ENCODE data around the gene TNFRSF17.
"Not testable (repeated sequence)": the region's sequence is repeated elsewhere in the genome, so short reads cannot be mapped to it uniquely, and the experiment has no call there.

The TNFRSF17 gene

GRCh38 chr16:11950388-11950787, 14.6 kb upstream of the TNFRSF17 start:
- DNase-seq (ENCODE audit: insufficient read length, low spot score): no peak
- no peak for FAIRE-seq
- TF ChIP-seq POU2F2 (IDR thresholded peaks at IDR 0.05; ENCODE audit: low read depth, low read length) (no peak), TAF1 (IDR thresholded peaks at IDR 0.05; ENCODE audit: low read depth, low read length) (no peak), POLR2A (IDR thresholded peaks at IDR 0.05; ENCODE audit: low read depth, low read length) (no peak), PAX5 (IDR thresholded peaks at IDR 0.05; ENCODE audit: insufficient read depth, low read length, severe bottlenecking) (no peak), POLR2AphosphoS5 (IDR thresholded peaks at IDR 0.05; ENCODE audit: low read depth, low read length) (no peak), SPI1 (IDR thresholded peaks at IDR 0.05; ENCODE audit: low read depth, low read length) (no peak)

- not testable (repeated sequence) for FAIRE-seq; DNase-seq (ENCODE audit: insufficient read length, low spot score)
Observed at GRCh38 chr16:11953576-11953975, 11.4 kb upstream of the TNFRSF17 start.

- FAIRE-seq (no peak), DNase-seq (ENCODE audit: insufficient read length, low spot score) (no peak)
- TF ChIP-seq POLR2AphosphoS5 (IDR thresholded peaks at IDR 0.05; ENCODE audit: low read depth, low read length): no peak
- TF ChIP-seq POU2F2 (IDR thresholded peaks at IDR 0.05; ENCODE audit: low read depth, low read length): no peak
- no peak for TF ChIP-seq SPI1 (IDR thresholded peaks at IDR 0.05; ENCODE audit: low read depth, low read length)
- no peak for TF ChIP-seq POLR2A (IDR thresholded peaks at IDR 0.05; ENCODE audit: low read depth, low read length)
- no peak for TF ChIP-seq PAX5 (IDR thresholded peaks at IDR 0.05; ENCODE audit: insufficient read depth, low read length, severe bottlenecking)
Observed at GRCh38 chr16:11955713-11956123, 9.3 kb upstream of the TNFRSF17 start.

- FAIRE-seq (no peak), DNase-seq (ENCODE audit: insufficient read length, low spot score) (no peak)
- TF ChIP-seq POLR2A (IDR thresholded peaks at IDR 0.05; ENCODE audit: low read depth, low read length): no peak
Observed at GRCh38 chr16:11956558-11956957, 8.5 kb upstream of the TNFRSF17 start.

DNA sequence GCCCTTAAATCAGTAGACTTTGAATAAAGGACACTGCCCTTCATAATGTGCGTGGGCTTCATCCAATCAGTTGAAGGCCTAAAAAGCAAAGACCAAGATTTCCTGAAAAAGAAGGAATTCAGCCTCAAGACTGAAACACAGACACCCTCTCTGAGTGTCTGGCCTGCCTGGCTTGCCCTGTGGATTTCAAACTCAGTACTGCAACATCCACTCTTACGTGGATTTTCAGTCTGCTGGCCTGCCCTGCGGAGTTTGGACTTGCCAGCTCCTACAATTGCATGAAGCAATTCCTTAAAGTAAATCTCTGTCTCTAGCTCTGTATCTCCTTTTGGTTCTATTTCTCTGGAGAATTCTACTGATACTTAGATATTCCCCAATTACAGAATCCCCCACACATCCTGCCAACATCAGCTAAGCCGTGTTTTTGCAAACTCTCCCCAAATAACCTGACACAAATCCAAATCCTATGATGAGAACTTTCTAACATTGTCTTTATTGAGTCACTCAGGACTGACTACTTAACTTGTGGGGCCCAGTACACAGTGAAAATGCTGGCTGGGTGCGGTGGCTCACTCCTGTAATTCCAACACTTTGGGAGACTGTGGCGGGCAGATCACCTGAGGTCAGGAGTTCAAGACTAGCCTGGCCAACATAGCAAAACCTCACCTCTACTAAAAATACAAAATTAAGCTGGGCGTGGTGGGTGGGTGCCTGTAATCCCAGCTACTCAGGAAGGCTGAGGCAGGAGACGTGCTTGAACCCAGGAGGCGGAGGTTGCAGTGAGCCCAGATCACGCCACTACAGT, 7.2 kb upstream of the TNFRSF17 start:
- no peak for DNase-seq (ENCODE audit: insufficient read length, low spot score)
- FAIRE-seq: no peak
- TF ChIP-seq PAX5 (IDR thresholded peaks at IDR 0.05; ENCODE audit: insufficient read depth, low read length, severe bottlenecking): no peak
- TF ChIP-seq SPI1 (IDR thresholded peaks at IDR 0.05; ENCODE audit: low read depth, low read length): no peak
- TF ChIP-seq POLR2AphosphoS5 (IDR thresholded peaks at IDR 0.05; ENCODE audit: low read depth, low read length): no peak
- TF ChIP-seq POLR2A (IDR thresholded peaks at IDR 0.05; ENCODE audit: low read depth, low read length): no peak
- TF ChIP-seq POU2F2 (IDR thresholded peaks at IDR 0.05; ENCODE audit: low read depth, low read length): no peak

GRCh38 chr16:11962457-11962856, 2.6 kb upstream of the TNFRSF17 start:
- DNase-seq (ENCODE audit: insufficient read length, low spot score); FAIRE-seq: not testable (repeated sequence)

GRCh38 chr16:11962978-11963377, 2.0 kb upstream of the TNFRSF17 start:
- not testable (repeated sequence) for DNase-seq (ENCODE audit: insufficient read length, low spot score); FAIRE-seq
- peak; percentile 67 for TF ChIP-seq PAX5 (IDR thresholded peaks at IDR 0.05; ENCODE audit: insufficient read depth, low read length, severe bottlenecking)

DNA sequence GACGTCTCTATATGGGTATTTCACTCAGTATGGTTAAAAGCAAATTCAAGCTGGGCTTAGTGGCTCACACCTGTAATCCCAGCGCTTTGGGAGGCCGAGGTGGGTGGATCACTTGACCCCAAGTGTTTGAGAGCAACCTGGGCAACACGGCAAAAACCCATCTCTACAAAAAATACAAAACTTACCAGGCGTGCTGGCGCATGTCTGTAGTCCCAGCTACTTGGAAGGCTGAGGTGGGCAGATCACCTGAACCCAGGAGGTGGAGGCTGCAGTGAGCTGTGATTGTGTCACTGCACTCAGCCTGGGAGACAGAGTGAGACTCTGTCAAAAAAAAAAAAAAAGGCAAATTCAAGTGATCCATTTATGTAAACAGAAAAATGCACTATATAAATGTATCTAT, 1.3 kb upstream of the TNFRSF17 start:
- FAIRE-seq (no peak), DNase-seq (ENCODE audit: insufficient read length, low spot score) (no peak)
- TF ChIP-seq TAF1 (IDR thresholded peaks at IDR 0.05; ENCODE audit: low read depth, low read length) (no peak), PAX5 (IDR thresholded peaks at IDR 0.05; ENCODE audit: insufficient read depth, low read length, severe bottlenecking) (no peak), POLR2AphosphoS5 (IDR thresholded peaks at IDR 0.05; ENCODE audit: low read depth, low read length) (no peak), POLR2A (IDR thresholded peaks at IDR 0.05; ENCODE audit: low read depth, low read length) (no peak), SPI1 (IDR thresholded peaks at IDR 0.05; ENCODE audit: low read depth, low read length) (no peak), POU2F2 (IDR thresholded peaks at IDR 0.05; ENCODE audit: low read depth, low read length) (no peak)

- no peak for DNase-seq (ENCODE audit: insufficient read length, low spot score)
- TF ChIP-seq SPI1 (IDR thresholded peaks at IDR 0.05; ENCODE audit: low read depth, low read length): peak; percentile 98
- no peak for TF ChIP-seq PAX5 (IDR thresholded peaks at IDR 0.05; ENCODE audit: insufficient read depth, low read length, severe bottlenecking)
- peak; percentile 53; the same call in 1 of the 2 replicates for TF ChIP-seq POLR2AphosphoS5 (IDR thresholded peaks at IDR 0.05; ENCODE audit: low read depth, low read length)
- FAIRE-seq: peak; percentile 62
Observed at GRCh38 chr16:11966173-11966572, 1.2 kb downstream of the TNFRSF17 start.

DNA sequence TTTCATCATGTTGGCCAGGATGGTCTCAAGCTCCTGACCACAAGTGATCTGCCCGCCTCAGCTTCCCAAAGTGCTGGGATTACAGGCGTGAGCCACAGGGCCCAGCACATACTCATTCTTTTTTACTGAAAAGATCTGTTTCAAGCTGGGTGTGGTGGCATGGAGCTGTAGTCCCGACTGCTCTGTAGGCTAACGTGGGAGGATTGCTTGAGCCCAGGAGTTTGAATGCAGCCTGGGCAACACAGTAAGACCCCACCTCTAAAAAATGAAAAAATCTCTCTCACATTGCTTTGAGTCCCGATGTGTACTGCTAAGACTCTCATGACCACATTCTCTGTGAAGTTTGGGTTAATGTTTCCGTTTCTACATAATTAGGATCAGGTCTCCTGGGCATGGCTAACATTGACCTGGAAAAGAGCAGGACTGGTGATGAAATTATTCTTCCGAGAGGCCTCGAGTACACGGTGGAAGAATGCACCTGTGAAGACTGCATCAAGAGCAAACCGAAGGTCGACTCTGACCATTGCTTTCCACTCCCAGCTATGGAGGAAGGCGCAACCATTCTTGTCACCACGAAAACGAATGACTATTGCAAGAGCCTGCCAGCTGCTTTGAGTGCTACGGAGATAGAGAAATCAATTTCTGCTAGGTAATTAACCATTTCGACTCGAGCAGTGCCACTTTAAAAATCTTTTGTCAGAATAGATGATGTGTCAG, 2.3 kb downstream of the TNFRSF17 start:
- TF ChIP-seq POU2F2 (IDR thresholded peaks at IDR 0.05; ENCODE audit: low read depth, low read length): no peak
- TF ChIP-seq PAX5 (IDR thresholded peaks at IDR 0.05; ENCODE audit: insufficient read depth, low read length, severe bottlenecking): no peak
- TF ChIP-seq TAF1 (IDR thresholded peaks at IDR 0.05; ENCODE audit: low read depth, low read length): no peak
- no peak for TF ChIP-seq POLR2AphosphoS5 (IDR thresholded peaks at IDR 0.05; ENCODE audit: low read depth, low read length)
- TF ChIP-seq POLR2A (IDR thresholded peaks at IDR 0.05; ENCODE audit: low read depth, low read length): no peak
- TF ChIP-seq SPI1 (IDR thresholded peaks at IDR 0.05; ENCODE audit: low read depth, low read length): no peak
- FAIRE-seq (no peak), DNase-seq (ENCODE audit: insufficient read length, low spot score) (no peak)

DNA sequence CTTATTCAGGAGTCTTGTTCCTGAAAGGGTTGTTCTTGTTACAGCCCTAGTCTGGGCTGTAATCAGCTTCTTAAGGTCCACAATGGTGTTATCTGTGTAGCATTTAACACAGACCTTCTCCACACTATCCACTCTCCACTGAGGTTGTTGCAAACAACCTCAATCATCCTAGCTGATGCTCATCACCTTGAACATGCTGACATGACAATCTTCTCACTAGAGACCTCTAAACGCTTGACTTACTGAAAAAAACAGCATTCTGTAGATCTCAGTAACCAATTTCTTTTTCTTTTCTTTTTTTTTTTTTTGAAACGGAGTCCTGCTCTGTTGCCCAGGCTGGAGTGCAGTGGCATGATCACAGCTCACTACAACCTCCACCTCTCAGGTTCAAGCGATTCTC, 3.6 kb downstream of the TNFRSF17 start:
- FAIRE-seq (no peak), DNase-seq (ENCODE audit: insufficient read length, low spot score) (no peak)
- TF ChIP-seq SPI1 (IDR thresholded peaks at IDR 0.05; ENCODE audit: low read depth, low read length): no peak
- no peak for TF ChIP-seq PAX5 (IDR thresholded peaks at IDR 0.05; ENCODE audit: insufficient read depth, low read length, severe bottlenecking)
- TF ChIP-seq POLR2A (IDR thresholded peaks at IDR 0.05; ENCODE audit: low read depth, low read length): no peak
- TF ChIP-seq TAF1 (IDR thresholded peaks at IDR 0.05; ENCODE audit: low read depth, low read length): no peak
- no peak for TF ChIP-seq POLR2AphosphoS5 (IDR thresholded peaks at IDR 0.05; ENCODE audit: low read depth, low read length)
- no peak for TF ChIP-seq POU2F2 (IDR thresholded peaks at IDR 0.05; ENCODE audit: low read depth, low read length)
